ENCODE data around the gene MFSD2B.
"Not testable (repeated sequence)": the region's sequence is repeated elsewhere in the genome, so short reads cannot be mapped to it uniquely, and the experiment has no call there.

The MFSD2B gene

GRCh38 chr2:24043133-24043532, 33.2 kb downstream of the MFSD2B start:
- H3K27ac ChIP-seq (ENCODE audit: low read length); H3K4me3 ChIP-seq (ENCODE audit: low read length in 2 of 2); H3K9ac ChIP-seq (ENCODE audit: low read length in 2 of 2); H3K27me3 ChIP-seq (ENCODE audit: control insufficient read depth in 1 of 2, insufficient read depth in 2 of 2, low read length in 2 of 2); H3K9me3 ChIP-seq (ENCODE audit: control insufficient read depth in 2 of 2, low read length in 2 of 2); H3K4me1 ChIP-seq (ENCODE audit: control insufficient read depth, insufficient read depth, low read length): not testable (repeated sequence)
- H3K36me3 ChIP-seq (ENCODE audit: control insufficient read depth in 2 of 2, insufficient read depth in 2 of 2, low read length in 2 of 2) = peaks cover 11 to 12% of the 10 kb centered on the region in 2 donors

- Histone ChIP-seq H3K36me3 (ENCODE audit: control insufficient read depth in 2 of 2, insufficient read depth in 2 of 2, low read length in 2 of 2) (no peaks in the 10 kb centered on the region), H3K27ac (ENCODE audit: low read length) (no peak overlapping the region), H3K27me3 (ENCODE audit: control insufficient read depth in 1 of 2, insufficient read depth in 2 of 2, low read length in 2 of 2) (peaks cover 0 to 7% of the 10 kb centered on the region in 2 donors), H3K4me3 (ENCODE audit: low read length in 2 of 2) (peak overlapping the region; percentile 91 to 98), H3K9me3 (ENCODE audit: control insufficient read depth in 2 of 2, low read length in 2 of 2) (no peaks in the 10 kb centered on the region), H3K4me1 (ENCODE audit: control insufficient read depth, insufficient read depth, low read length) (peaks cover 19% of the 10 kb centered on the region), H3K9ac (ENCODE audit: low read length in 2 of 2) (peak overlapping the region in 1 of 2 donors; percentile 23)
Observed at GRCh38 chr2:24045511-24046508, 35.9 kb downstream of the MFSD2B start.

GRCh38 chr2:24046599-24046929, 36.7 kb downstream of the MFSD2B start:
- H3K27me3 ChIP-seq (ENCODE audit: control insufficient read depth in 1 of 2, insufficient read depth in 2 of 2, low read length in 2 of 2) = peaks cover 0 to 7% of the 10 kb centered on the region in 2 donors
- H3K4me1 ChIP-seq (ENCODE audit: control insufficient read depth, insufficient read depth, low read length) = peaks cover 19% of the 10 kb centered on the region
- peak overlapping the region; percentile 84 to 94 for H3K9ac ChIP-seq (ENCODE audit: low read length in 2 of 2)
- peak overlapping the region; percentile 91 to 98 for H3K4me3 ChIP-seq (ENCODE audit: low read length in 2 of 2)
- H3K9me3 ChIP-seq (ENCODE audit: control insufficient read depth in 2 of 2, low read length in 2 of 2) = no peaks in the 10 kb centered on the region
- no peak overlapping the region for H3K27ac ChIP-seq (ENCODE audit: low read length)
- no peaks in the 10 kb centered on the region for H3K36me3 ChIP-seq (ENCODE audit: control insufficient read depth in 2 of 2, insufficient read depth in 2 of 2, low read length in 2 of 2)

- H3K36me3 ChIP-seq (ENCODE audit: control insufficient read depth in 2 of 2, insufficient read depth in 2 of 2, low read length in 2 of 2) = no peaks in the 10 kb centered on the region
- peak within 1 kb of the TSS; percentile 55 for H3K27ac ChIP-seq (ENCODE audit: low read length)
- H3K4me1 ChIP-seq (ENCODE audit: control insufficient read depth, insufficient read depth, low read length) = peaks cover 19% of the 10 kb centered on the region
- H3K4me3 ChIP-seq (ENCODE audit: low read length in 2 of 2) = peak within 1 kb of the TSS; percentile 91 to 98
- peaks cover 0 to 7% of the 10 kb centered on the region in 2 donors for H3K27me3 ChIP-seq (ENCODE audit: control insufficient read depth in 1 of 2, insufficient read depth in 2 of 2, low read length in 2 of 2)
- no peaks in the 10 kb centered on the region for H3K9me3 ChIP-seq (ENCODE audit: control insufficient read depth in 2 of 2, low read length in 2 of 2)
- H3K9ac ChIP-seq (ENCODE audit: low read length in 2 of 2) = peak within 1 kb of the TSS; percentile 84 to 94
Observed at GRCh38 chr2:24046930-24047702, 37.2 kb downstream of the MFSD2B start, which contains the start of gene WDCP. WDCP (minus strand) TSS chr2:24047391; CDS start chr2:24039494, 7,897 bp downstream.

- H3K36me3 ChIP-seq (ENCODE audit: control insufficient read depth in 2 of 2, insufficient read depth in 2 of 2, low read length in 2 of 2) = no peaks in the 10 kb centered on the region
- no peak overlapping the region for H3K27ac ChIP-seq (ENCODE audit: low read length)
- H3K4me1 ChIP-seq (ENCODE audit: control insufficient read depth, insufficient read depth, low read length) = peaks cover 19% of the 10 kb centered on the region
- no peaks in the 10 kb centered on the region for H3K9me3 ChIP-seq (ENCODE audit: control insufficient read depth in 2 of 2, low read length in 2 of 2)
- H3K4me3 ChIP-seq (ENCODE audit: low read length in 2 of 2) = peak overlapping the region; percentile 91 to 98
- peak overlapping the region in 1 of 2 donors; percentile 36 for H3K9ac ChIP-seq (ENCODE audit: low read length in 2 of 2)
- H3K27me3 ChIP-seq (ENCODE audit: control insufficient read depth in 1 of 2, insufficient read depth in 2 of 2, low read length in 2 of 2) = peaks cover 0 to 7% of the 10 kb centered on the region in 2 donors
Observed at GRCh38 chr2:24047703-24048033, 37.8 kb downstream of the MFSD2B start.

- Histone ChIP-seq H3K4me3 (ENCODE audit: low read length in 2 of 2) (peak overlapping the region; percentile 59 to 71), H3K9me3 (ENCODE audit: control insufficient read depth in 2 of 2, low read length in 2 of 2) (no peaks in the 10 kb centered on the region), H3K9ac (ENCODE audit: low read length in 2 of 2) (no peak overlapping the region), H3K4me1 (ENCODE audit: control insufficient read depth, insufficient read depth, low read length) (peaks cover 19% of the 10 kb centered on the region), H3K36me3 (ENCODE audit: control insufficient read depth in 2 of 2, insufficient read depth in 2 of 2, low read length in 2 of 2) (no peaks in the 10 kb centered on the region), H3K27me3 (ENCODE audit: control insufficient read depth in 1 of 2, insufficient read depth in 2 of 2, low read length in 2 of 2) (peaks cover 0 to 7% of the 10 kb centered on the region in 2 donors), H3K27ac (ENCODE audit: low read length) (no peak overlapping the region)
Observed at GRCh38 chr2:24048769-24049484, 39.0 kb downstream of the MFSD2B start.

GRCh38 chr2:24049485-24050021, 39.7 kb downstream of the MFSD2B start, which contains the start of gene FKBP1B:
FKBP1B (plus strand) TSS chr2:24049741; CDS start chr2:24049850, 109 bp downstream.
- H3K36me3 ChIP-seq (ENCODE audit: control insufficient read depth in 2 of 2, insufficient read depth in 2 of 2, low read length in 2 of 2) = no peaks in the 10 kb centered on the region
- peak within 1 kb of the TSS; percentile 59 to 71 for H3K4me3 ChIP-seq (ENCODE audit: low read length in 2 of 2)
- H3K4me1 ChIP-seq (ENCODE audit: control insufficient read depth, insufficient read depth, low read length) = peaks cover 19% of the 10 kb centered on the region
- H3K27ac ChIP-seq (ENCODE audit: low read length) = no peak within 1 kb of the TSS
- H3K27me3 ChIP-seq (ENCODE audit: control insufficient read depth in 1 of 2, insufficient read depth in 2 of 2, low read length in 2 of 2) = peaks cover 0 to 7% of the 10 kb centered on the region in 2 donors
- H3K9ac ChIP-seq (ENCODE audit: low read length in 2 of 2) = peak within 1 kb of the TSS; percentile 42 to 51
- H3K9me3 ChIP-seq (ENCODE audit: control insufficient read depth in 2 of 2, low read length in 2 of 2) = no peaks in the 10 kb centered on the region

GRCh38 chr2:24050041-24050979, 40.4 kb downstream of the MFSD2B start:
- Histone ChIP-seq H3K4me1 (ENCODE audit: control insufficient read depth, insufficient read depth, low read length) (peaks cover 19% of the 10 kb centered on the region), H3K36me3 (ENCODE audit: control insufficient read depth in 2 of 2, insufficient read depth in 2 of 2, low read length in 2 of 2) (no peaks in the 10 kb centered on the region), H3K27me3 (ENCODE audit: control insufficient read depth in 1 of 2, insufficient read depth in 2 of 2, low read length in 2 of 2) (peaks cover 0 to 7% of the 10 kb centered on the region in 2 donors), H3K27ac (ENCODE audit: low read length) (no peak overlapping the region), H3K9me3 (ENCODE audit: control insufficient read depth in 2 of 2, low read length in 2 of 2) (no peaks in the 10 kb centered on the region), H3K9ac (ENCODE audit: low read length in 2 of 2) (peak overlapping the region; percentile 42 to 51), H3K4me3 (ENCODE audit: low read length in 2 of 2) (peak overlapping the region; percentile 59 to 71)

GRCh38 chr2:24051833-24052232, 41.9 kb downstream of the MFSD2B start:
- Histone ChIP-seq H3K4me3 (ENCODE audit: low read length in 2 of 2) (no peak overlapping the region), H3K27me3 (ENCODE audit: control insufficient read depth in 1 of 2, insufficient read depth in 2 of 2, low read length in 2 of 2) (peaks cover 0 to 7% of the 10 kb centered on the region in 2 donors), H3K4me1 (ENCODE audit: control insufficient read depth, insufficient read depth, low read length) (peaks cover 14% of the 10 kb centered on the region), H3K27ac (ENCODE audit: low read length) (no peak overlapping the region), H3K36me3 (ENCODE audit: control insufficient read depth in 2 of 2, insufficient read depth in 2 of 2, low read length in 2 of 2) (no peaks in the 10 kb centered on the region), H3K9me3 (ENCODE audit: control insufficient read depth in 2 of 2, low read length in 2 of 2) (no peaks in the 10 kb centered on the region), H3K9ac (ENCODE audit: low read length in 2 of 2) (no peak overlapping the region)

All from stomach smooth muscle (tissue), 2 donors.